MM.1S (cell line): Measurements from ENCODE around the gene TMEM147.

Experiments used
- DNase-seq: peaks from one replicate; pipeline ENCODE4 v3.0.0-alpha.2; 2015
- H2AFZ ChIP-seq: fragments of 300-600 bp; sonication (generic); 2 replicates; pipeline ENCODE4 v1.6.0; 2016; ENCODE audit warnings: antibody characterized with exemption, low read length
- H3F3A ChIP-seq: fragments of 300-600 bp; sonication (generic); 2 replicates; pipeline ENCODE4 v1.6.1; 2016; ENCODE audit warnings: mild to moderate bottlenecking, antibody characterized with exemption, low read length, moderate library complexity, mixed read lengths; ENCODE audit not compliant: insufficient read depth
- H3K27ac ChIP-seq: fragments of 300-600 bp; sonication (generic); 2 replicates; pipeline ENCODE4 v1.5.1; 2016; ENCODE audit warnings: mild to moderate bottlenecking, low read length
- H3K27me3 ChIP-seq: fragments of 300-600 bp; sonication (generic); replicated peaks from 2 replicates; pipeline ENCODE4 v1.6.0; 2016; ENCODE audit warnings: low read length; ENCODE audit not compliant: insufficient read depth
- H3K36me3 ChIP-seq: fragments of 300-600 bp; sonication (generic); replicated peaks from 2 replicates; pipeline ENCODE4 v1.6.1; 2016; ENCODE audit warnings: mild to moderate bottlenecking, low read length, mixed read lengths; ENCODE audit not compliant: insufficient read depth
- H3K4me1 ChIP-seq: fragments of 300-600 bp; sonication (generic); 2 replicates; pipeline ENCODE4 v1.6.1; 2016; ENCODE audit warnings: low read length, mixed read lengths
- H3K4me2 ChIP-seq: fragments of 300-600 bp; sonication (generic); 2 replicates; pipeline ENCODE4 v1.6.0; 2016; ENCODE audit warnings: low read depth, low read length
- H3K4me3 ChIP-seq: fragments of 300-600 bp; sonication (generic); 2 replicates; pipeline ENCODE4 v1.5.1; 2016; ENCODE audit warnings: low read length, mixed read lengths
- H3K79me2 ChIP-seq: fragments of 300-600 bp; sonication (generic); 2 replicates; pipeline ENCODE4 v1.6.1; 2016; ENCODE audit warnings: mixed run types, low read length, mixed read lengths
- H3K9ac ChIP-seq: fragments of 300-600 bp; sonication (generic); 2 replicates; pipeline ENCODE4 v1.6.1; 2016; ENCODE audit warnings: low read length, mixed read lengths
- H3K9me2 ChIP-seq: fragments of 300-600 bp; sonication (generic); replicated peaks from 2 replicates; pipeline ENCODE4 v1.6.1; 2016; ENCODE audit warnings: mild to moderate bottlenecking, low read length, mixed read lengths; ENCODE audit not compliant: insufficient read depth
- H3K9me3 ChIP-seq: fragments of 300-600 bp; sonication (generic); replicated peaks from 2 replicates; pipeline ENCODE4 v1.6.1; 2016; ENCODE audit warnings: mild to moderate bottlenecking, low read length, mixed read lengths; ENCODE audit not compliant: insufficient read depth
- H4K20me1 ChIP-seq: fragments of 300-600 bp; sonication (generic); 2 replicates; pipeline ENCODE4 v1.6.1; 2016; ENCODE audit warnings: mild to moderate bottlenecking, low read length, moderate library complexity, mixed read lengths; ENCODE audit not compliant: insufficient read depth
- CTCF ChIP-seq: fragments of 300-600 bp; sonication (generic); IDR thresholded peaks from 2 replicates; pipeline ENCODE4 v1.5.1; 2016; ENCODE audit warnings: antibody characterized with exemption, low read length, mixed read lengths
- EZH2 ChIP-seq: fragments of 300-600 bp; sonication (generic); optimal IDR thresholded peaks from 2 replicates; pipeline ENCODE3; 2017; ENCODE audit warnings: low read depth, mild to moderate bottlenecking, antibody characterized with exemption, low read length, mixed read lengths
- EZH2phosphoT487 ChIP-seq: fragments of 300-600 bp; sonication (generic); IDR thresholded peaks from 2 replicates; pipeline ENCODE4 v1.6.1; 2018; ENCODE audit warnings: antibody characterized with exemption, low read length

TMEM147 gene

GRCh38 chr19:35565016-35565856 is 19.8 kb downstream of the TMEM147 start:
- H3K4me3 ChIP-seq = no peak overlapping the region
- no peaks in the 10 kb centered on the region for H3K79me2 ChIP-seq
- H4K20me1 ChIP-seq = no peaks in the 10 kb centered on the region
- no peaks in the 10 kb centered on the region for H3K9me2 ChIP-seq
- no peaks in the 10 kb centered on the region for H3F3A ChIP-seq
- peaks cover 82% of the 10 kb centered on the region for H3K27me3 ChIP-seq
- no peaks in the 10 kb centered on the region for H3K9me3 ChIP-seq
- no peak overlapping the region for H3K4me2 ChIP-seq
- no peak overlapping the region for H3K9ac ChIP-seq
- H3K27ac ChIP-seq = no peak overlapping the region
- H3K4me1 ChIP-seq = no peaks in the 10 kb centered on the region
- no peak overlapping the region for H2AFZ ChIP-seq
- TF ChIP-seq EZH2 (no peak), EZH2phosphoT487 (no peak), CTCF (no peak)
- H3K36me3 ChIP-seq = no peaks in the 10 kb centered on the region
- DNase-seq = no peak

- Histone ChIP-seq H3K27ac (no peak overlapping the region), H3K9me2 (no peaks in the 10 kb centered on the region), H3K36me3 (no peaks in the 10 kb centered on the region), H3K27me3 (peaks cover 80% of the 10 kb centered on the region), H4K20me1 (no peaks in the 10 kb centered on the region), H3K4me1 (no peaks in the 10 kb centered on the region), H3K4me2 (no peak overlapping the region), H3K9me3 (no peaks in the 10 kb centered on the region), H3K4me3 (no peak overlapping the region), H2AFZ (no peak overlapping the region), H3K79me2 (no peaks in the 10 kb centered on the region), H3F3A (no peaks in the 10 kb centered on the region), H3K9ac (no peak overlapping the region)
- TF ChIP-seq EZH2 = no peak
- TF ChIP-seq EZH2phosphoT487 = no peak
- TF ChIP-seq CTCF = no peak
- no peak for DNase-seq
These were observed 21.3 kb downstream of the TMEM147 start for GRCh38 chr19:35566738-35567137.

- Histone ChIP-seq H2AFZ (no peak overlapping the region), H3K36me3 (no peaks in the 10 kb centered on the region), H3K4me1 (no peaks in the 10 kb centered on the region), H3K27ac (no peak overlapping the region), H4K20me1 (no peaks in the 10 kb centered on the region), H3K4me2 (no peak overlapping the region), H3K9me3 (no peaks in the 10 kb centered on the region), H3F3A (no peaks in the 10 kb centered on the region), H3K9ac (no peak overlapping the region), H3K27me3 (peaks cover 79% of the 10 kb centered on the region), H3K9me2 (no peaks in the 10 kb centered on the region), H3K4me3 (no peak overlapping the region), H3K79me2 (no peaks in the 10 kb centered on the region)
- TF ChIP-seq CTCF (no peak), EZH2phosphoT487 (no peak), EZH2 (no peak)
- no peak for DNase-seq
These were observed 23.9 kb downstream of the TMEM147 start for GRCh38 chr19:35569281-35569781.
